Measurements from ENCODE around the gene NGF.

DNA sequence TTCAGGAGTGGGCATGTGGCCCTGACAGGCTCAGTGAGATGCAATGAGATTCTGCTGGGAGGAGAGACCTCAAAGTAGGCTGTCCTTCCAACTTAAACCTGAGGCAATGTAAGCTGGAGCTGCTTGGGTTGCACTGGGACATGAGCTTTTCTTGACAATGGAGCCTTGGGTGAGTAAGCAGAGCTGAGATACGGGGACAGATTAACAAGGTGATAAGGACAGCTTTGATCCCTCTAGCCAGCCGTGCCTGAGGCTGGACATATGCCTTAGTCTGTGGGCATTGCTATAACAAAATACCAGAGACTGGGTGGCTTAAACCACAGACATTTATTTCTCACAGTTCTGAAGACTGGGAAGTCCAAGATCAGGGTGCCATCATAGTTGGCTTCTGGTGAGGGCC lies 18.3 kb upstream of the NGF start:
- TF ChIP-seq, protein P1, sequence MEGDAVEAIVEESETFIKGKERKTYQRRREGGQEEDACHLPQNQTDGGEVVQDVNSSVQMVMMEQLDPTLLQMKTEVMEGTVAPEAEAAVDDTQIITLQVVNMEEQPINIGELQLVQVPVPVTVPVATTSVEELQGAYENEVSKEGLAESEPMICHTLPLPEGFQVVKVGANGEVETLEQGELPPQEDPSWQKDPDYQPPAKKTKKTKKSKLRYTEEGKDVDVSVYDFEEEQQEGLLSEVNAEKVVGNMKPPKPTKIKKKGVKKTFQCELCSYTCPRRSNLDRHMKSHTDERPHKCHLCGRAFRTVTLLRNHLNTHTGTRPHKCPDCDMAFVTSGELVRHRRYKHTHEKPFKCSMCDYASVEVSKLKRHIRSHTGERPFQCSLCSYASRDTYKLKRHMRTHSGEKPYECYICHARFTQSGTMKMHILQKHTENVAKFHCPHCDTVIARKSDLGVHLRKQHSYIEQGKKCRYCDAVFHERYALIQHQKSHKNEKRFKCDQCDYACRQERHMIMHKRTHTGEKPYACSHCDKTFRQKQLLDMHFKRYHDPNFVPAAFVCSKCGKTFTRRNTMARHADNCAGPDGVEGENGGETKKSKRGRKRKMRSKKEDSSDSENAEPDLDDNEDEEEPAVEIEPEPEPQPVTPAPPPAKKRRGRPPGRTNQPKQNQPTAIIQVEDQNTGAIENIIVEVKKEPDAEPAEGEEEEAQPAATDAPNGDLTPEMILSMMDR (IDR thresholded peaks at IDR 0.05): no peak
- TF ChIP-seq POLR2A (IDR thresholded peaks at IDR 0.05): no peak

All from adrenal gland (tissue), 5 donors.